Measurements from ENCODE around the gene TBC1D14.
A peak's percentile ranks its signal among the peaks of the same experiment; 100 is the strongest.

Gene TBC1D14

GRCh38 chr4:7026107-7026506, 116.5 kb downstream of the TBC1D14 start:
- H3K27ac ChIP-seq: no peak overlapping the region
- H3K27me3 ChIP-seq (ENCODE audit: insufficient read depth, low read depth, severe bottlenecking): no peaks in the 10 kb centered on the region
- no peak overlapping the region for H3K4me3 ChIP-seq (ENCODE audit: low read depth, low read length)
- H3K9me3 ChIP-seq (ENCODE audit: severe bottlenecking): no peaks in the 10 kb centered on the region
- no peak for TF ChIP-seq CTCF (IDR thresholded peaks at IDR 0.05; ENCODE audit: low read depth, low read length)
- DNase-seq: no peak
- H3K36me3 ChIP-seq: peaks cover 43% of the 10 kb centered on the region

GRCh38 chr4:7027284-7027683, 117.7 kb downstream of the TBC1D14 start:
- no peaks in the 10 kb centered on the region for H3K9me3 ChIP-seq (ENCODE audit: severe bottlenecking)
- no peak overlapping the region for H3K4me3 ChIP-seq (ENCODE audit: low read depth, low read length)
- H3K27ac ChIP-seq: no peak overlapping the region
- H3K27me3 ChIP-seq (ENCODE audit: insufficient read depth, low read depth, severe bottlenecking): no peaks in the 10 kb centered on the region
- DNase-seq: no peak
- no peak for TF ChIP-seq CTCF (IDR thresholded peaks at IDR 0.05; ENCODE audit: low read depth, low read length)
- H3K36me3 ChIP-seq: peaks cover 46% of the 10 kb centered on the region

GRCh38 chr4:7027913-7028312, 118.3 kb downstream of the TBC1D14 start:
- no peak overlapping the region for H3K4me3 ChIP-seq (ENCODE audit: low read depth, low read length)
- H3K36me3 ChIP-seq: peaks cover 48% of the 10 kb centered on the region
- no peak for TF ChIP-seq CTCF (IDR thresholded peaks at IDR 0.05; ENCODE audit: low read depth, low read length)
- H3K9me3 ChIP-seq (ENCODE audit: severe bottlenecking): no peaks in the 10 kb centered on the region
- H3K27ac ChIP-seq: no peak overlapping the region
- no peak for DNase-seq
- no peaks in the 10 kb centered on the region for H3K27me3 ChIP-seq (ENCODE audit: insufficient read depth, low read depth, severe bottlenecking)

- no peak for DNase-seq
- no peak for TF ChIP-seq CTCF (IDR thresholded peaks at IDR 0.05; ENCODE audit: low read depth, low read length)
- no peak overlapping the region for H3K4me3 ChIP-seq (ENCODE audit: low read depth, low read length)
- H3K27me3 ChIP-seq (ENCODE audit: insufficient read depth, low read depth, severe bottlenecking): no peaks in the 10 kb centered on the region
- H3K9me3 ChIP-seq (ENCODE audit: severe bottlenecking): no peaks in the 10 kb centered on the region
- peaks cover 48% of the 10 kb centered on the region for H3K36me3 ChIP-seq
- H3K27ac ChIP-seq: no peak overlapping the region
Measured at GRCh38 chr4:7029212-7029611, 119.6 kb downstream of the TBC1D14 start.

- no peak overlapping the region for H3K4me3 ChIP-seq (ENCODE audit: low read depth, low read length)
- TF ChIP-seq CTCF (IDR thresholded peaks at IDR 0.05; ENCODE audit: low read depth, low read length): no peak
- H3K27me3 ChIP-seq (ENCODE audit: insufficient read depth, low read depth, severe bottlenecking): no peaks in the 10 kb centered on the region
- H3K9me3 ChIP-seq (ENCODE audit: severe bottlenecking): no peaks in the 10 kb centered on the region
- H3K27ac ChIP-seq: peak overlapping the region; percentile 50
- peaks cover 46% of the 10 kb centered on the region for H3K36me3 ChIP-seq
- DNase-seq: no peak
Measured at GRCh38 chr4:7029921-7030320, 120.3 kb downstream of the TBC1D14 start.

GRCh38 chr4:7030856-7031255, 121.2 kb downstream of the TBC1D14 start:
- no peak for DNase-seq
- no peaks in the 10 kb centered on the region for H3K9me3 ChIP-seq (ENCODE audit: severe bottlenecking)
- no peaks in the 10 kb centered on the region for H3K27me3 ChIP-seq (ENCODE audit: insufficient read depth, low read depth, severe bottlenecking)
- peaks cover 39% of the 10 kb centered on the region for H3K36me3 ChIP-seq
- H3K27ac ChIP-seq: no peak overlapping the region
- TF ChIP-seq CTCF (IDR thresholded peaks at IDR 0.05; ENCODE audit: low read depth, low read length): no peak
- H3K4me3 ChIP-seq (ENCODE audit: low read depth, low read length): no peak overlapping the region
